GM12878 (cell line): Measurements from ENCODE around the gene ANKMY1.

ENCODE experiments used
- BHLHE40 ChIP-seq, 2 experiments: fragments of 450-650 bp in 1 of 2; IDR thresholded peaks; 2 replicates each; pipeline ENCODE4 v1.6.1; 2011 to 2017; ENCODE audit warnings: low read depth in 2 of 2, borderline replicate concordance in 1 of 2, improper control_type of control experiment in 1 of 2, low read length in 1 of 2, mild to moderate bottlenecking in 1 of 2
- KDM1A ChIP-seq: fragments of 200-600 bp; sonication (generic); IDR thresholded peaks from 2 replicates; pipeline ENCODE4 v1.6.1; 2016; ENCODE audit warnings: borderline replicate concordance
- MEF2A ChIP-seq: IDR thresholded peaks from 2 replicates; pipeline ENCODE4 v1.6.1; 2011; ENCODE audit warnings: low read depth, mild to moderate bottlenecking, low read length, moderate library complexity; ENCODE audit not compliant: insufficient read depth
- NBN ChIP-seq: fragments of 450-650 bp; IDR thresholded peaks from 2 replicates; pipeline ENCODE4 v1.6.1; 2016
- NFIC ChIP-seq: IDR thresholded peaks from 2 replicates; pipeline ENCODE4 v1.6.1; 2012; ENCODE audit warnings: low read depth, mild to moderate bottlenecking, inconsistent platforms, low read length, moderate library complexity
- NR2C1 ChIP-seq: fragments of 450-650 bp; IDR thresholded peaks from 2 replicates; pipeline ENCODE4 v1.6.1; 2017; ENCODE audit warnings: antibody characterized with exemption, mild to moderate bottlenecking, moderate library complexity
- NR2C2 ChIP-seq: IDR thresholded peaks from 2 replicates; pipeline ENCODE4 v1.6.1; 2011; ENCODE audit warnings: borderline replicate concordance, low read depth; ENCODE audit not compliant: control insufficient read depth, insufficient read length
- POLR2AphosphoS5 ChIP-seq: IDR thresholded peaks from 2 replicates; pipeline ENCODE4 v1.6.1; 2011; ENCODE audit warnings: mild to moderate bottlenecking, low read length, inconsistent platforms
- USF2 ChIP-seq: IDR thresholded peaks from 2 replicates; pipeline ENCODE4 v1.6.1; 2011; ENCODE audit warnings: low read depth, low read length, improper control_type of control experiment, borderline replicate concordance
- ZBTB40 ChIP-seq: fragments of 450-650 bp; IDR thresholded peaks from 2 replicates; pipeline ENCODE4 v1.6.1; 2016; ENCODE audit warnings: mild to moderate bottlenecking, moderate library complexity, borderline replicate concordance
- ZNF24 ChIP-seq: fragments of 450-650 bp; IDR thresholded peaks from 2 replicates; pipeline ENCODE4 v1.6.1; 2017; ENCODE audit warnings: antibody characterized with exemption, mild to moderate bottlenecking
- ZNF384 ChIP-seq: IDR thresholded peaks from 2 replicates; pipeline ENCODE4 v1.6.1; 2012; ENCODE audit warnings: low read depth, mild to moderate bottlenecking, low read length, improper control_type of control experiment, borderline replicate concordance
- TF ChIP-seq, protein P1 (sequence below), 3 experiments: IDR thresholded peaks in 2 of 3; conservative IDR thresholded peaks in 1 of 3; 2 replicates each; pipeline ENCODE4 v1.5.1; 2011; ENCODE audit warnings: low read depth in 3 of 3, low read length in 3 of 3, mild to moderate bottlenecking in 3 of 3, control low read depth in 2 of 3, moderate library complexity in 2 of 3, inconsistent platforms in 1 of 3, mixed read lengths in 1 of 3; ENCODE audit not compliant: control insufficient read depth in 2 of 3, insufficient read depth in 1 of 3; ENCODE audit errors: extremely low read depth in 1 of 3
- TF ChIP-seq, protein P2 (sequence below): IDR thresholded peaks from 2 replicates; pipeline ENCODE4 v1.6.1; 2011; ENCODE audit warnings: low read depth, mild to moderate bottlenecking, low read length, moderate library complexity, borderline replicate concordance; ENCODE audit errors: extremely low read depth

DNA sequence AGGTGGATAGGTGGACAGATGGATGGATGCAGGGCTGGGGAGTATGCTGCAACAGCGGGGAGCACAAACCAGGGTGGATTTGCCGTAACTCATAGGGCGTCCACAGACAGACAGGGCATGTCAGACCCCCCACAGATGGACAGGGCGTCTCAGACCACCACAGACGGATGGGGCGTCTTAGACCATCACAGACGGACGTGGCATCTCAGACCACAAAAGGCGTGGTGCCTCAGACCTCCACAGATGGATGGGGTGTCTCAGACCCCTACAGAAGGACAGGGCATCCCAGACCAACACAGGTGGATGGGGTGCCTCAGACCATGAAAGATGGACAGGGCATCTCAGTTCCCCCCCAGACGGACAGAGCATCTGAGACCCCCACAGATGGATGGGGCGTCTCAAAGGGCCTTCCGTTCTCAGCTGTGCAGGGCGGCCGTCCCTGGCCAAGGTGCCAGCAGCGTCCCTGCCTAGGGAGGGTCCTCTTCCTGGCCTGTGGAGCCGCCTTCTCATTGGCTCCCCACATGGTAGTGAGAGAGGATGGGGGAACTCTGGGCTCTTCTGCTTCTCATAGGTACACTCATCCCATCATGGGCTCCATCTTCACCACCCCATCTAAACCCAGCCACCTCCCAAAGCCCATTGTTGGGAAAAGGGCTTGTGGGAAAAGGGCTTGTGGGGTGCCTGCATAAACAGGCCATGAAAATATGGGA, 2.1 kb downstream of the ANKMY1 start:
- TF ChIP-seq, protein P1, sequence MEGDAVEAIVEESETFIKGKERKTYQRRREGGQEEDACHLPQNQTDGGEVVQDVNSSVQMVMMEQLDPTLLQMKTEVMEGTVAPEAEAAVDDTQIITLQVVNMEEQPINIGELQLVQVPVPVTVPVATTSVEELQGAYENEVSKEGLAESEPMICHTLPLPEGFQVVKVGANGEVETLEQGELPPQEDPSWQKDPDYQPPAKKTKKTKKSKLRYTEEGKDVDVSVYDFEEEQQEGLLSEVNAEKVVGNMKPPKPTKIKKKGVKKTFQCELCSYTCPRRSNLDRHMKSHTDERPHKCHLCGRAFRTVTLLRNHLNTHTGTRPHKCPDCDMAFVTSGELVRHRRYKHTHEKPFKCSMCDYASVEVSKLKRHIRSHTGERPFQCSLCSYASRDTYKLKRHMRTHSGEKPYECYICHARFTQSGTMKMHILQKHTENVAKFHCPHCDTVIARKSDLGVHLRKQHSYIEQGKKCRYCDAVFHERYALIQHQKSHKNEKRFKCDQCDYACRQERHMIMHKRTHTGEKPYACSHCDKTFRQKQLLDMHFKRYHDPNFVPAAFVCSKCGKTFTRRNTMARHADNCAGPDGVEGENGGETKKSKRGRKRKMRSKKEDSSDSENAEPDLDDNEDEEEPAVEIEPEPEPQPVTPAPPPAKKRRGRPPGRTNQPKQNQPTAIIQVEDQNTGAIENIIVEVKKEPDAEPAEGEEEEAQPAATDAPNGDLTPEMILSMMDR (IDR thresholded peaks at IDR 0.05 in 2 of 3, conservative IDR thresholded peaks at IDR 0.05 in 1 of 3; ENCODE audit: control insufficient read depth in 2 of 3, extremely low read depth in 1 of 3, insufficient read depth in 1 of 3, low read depth in 3 of 3, low read length in 3 of 3): no peak
- TF ChIP-seq MEF2A (no peak), NR2C2 (no peak), USF2 (no peak), NR2C1 (no peak), ZNF384 (no peak), KDM1A (no peak), NFIC (no peak), POLR2AphosphoS5 (no peak), NBN (no peak), ZBTB40 (no peak), BHLHE40 (IDR thresholded peaks at IDR 0.05; ENCODE audit: borderline replicate concordance in 1 of 2, low read depth in 2 of 2, low read length in 1 of 2) (no peak), ZNF24 (no peak)
- TF ChIP-seq, protein P2, sequence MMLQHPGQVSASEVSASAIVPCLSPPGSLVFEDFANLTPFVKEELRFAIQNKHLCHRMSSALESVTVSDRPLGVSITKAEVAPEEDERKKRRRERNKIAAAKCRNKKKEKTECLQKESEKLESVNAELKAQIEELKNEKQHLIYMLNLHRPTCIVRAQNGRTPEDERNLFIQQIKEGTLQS: no peak
